A673 (cell line): ENCODE data around the gene NEDD4L. TPM values are rescaled to one million over a fixed set of nuclear protein-coding genes. Genes with fewer than 3 reads are reported as not detected.

Experiments used
- BruUV-seq: library from RNA; stranded (reverse); fragments of 400-500 nt; replicated peaks from 2 replicates; lab custom pipeline; 2021; lab: Mats Ljungman, UMichigan
- CTCF ChIA-PET: fragments of 300-600 bp; sonication (Branson Sonifier 250); formaldehyde crosslinking; loops from one replicate; lab custom pipeline; 2022; ENCODE audit warnings: antibody characterized with exemption; lab: Charles Lee
- POLR2A ChIA-PET: fragments of 300-600 bp; sonication (Branson Sonifier 250); formaldehyde crosslinking; loops from one replicate; lab custom pipeline; 2022; ENCODE audit warnings: antibody characterized with exemption; ENCODE audit not compliant: low non-redundant PET; lab: Charles Lee
- DNase-seq: peaks from one replicate; pipeline ENCODE4 v3.0.0-alpha.2; 2015; ENCODE audit warnings: low spot score
- H3K27ac ChIP-seq: fragments of 200-600 bp; sonication (generic); 2 replicates; pipeline ENCODE4 v1.5.1; 2016; ENCODE audit warnings: mixed run types, low read depth, mild to moderate bottlenecking, mixed read lengths, antibody characterized with exemption, low read length; ENCODE audit not compliant: poor library complexity, severe bottlenecking
- H3K27me3 ChIP-seq: fragments of 200-600 bp; sonication (generic); replicated peaks from 2 replicates; pipeline ENCODE4 v1.6.1; 2017; ENCODE audit warnings: mixed run types, low read depth, mild to moderate bottlenecking, mixed read lengths, antibody characterized with exemption, low read length; ENCODE audit not compliant: insufficient read depth, poor library complexity
- H3K36me3 ChIP-seq: fragments of 200-600 bp; sonication (generic); 2 replicates; pipeline ENCODE4 v1.6.1; 2016; ENCODE audit warnings: mixed run types, mild to moderate bottlenecking, mixed read lengths, antibody characterized with exemption, low read length; ENCODE audit not compliant: insufficient read depth, poor library complexity, severe bottlenecking
- H3K4me1 ChIP-seq: fragments of 200-600 bp; sonication (generic); 2 replicates; pipeline ENCODE4 v1.6.1; 2017; ENCODE audit warnings: mixed run types, mild to moderate bottlenecking, mixed read lengths, antibody characterized with exemption, low read length; ENCODE audit not compliant: insufficient read depth, poor library complexity, severe bottlenecking
- H3K4me3 ChIP-seq: fragments of 200-600 bp; sonication (generic); 2 replicates; pipeline ENCODE4 v1.5.1; 2016; ENCODE audit warnings: low read depth, mixed run types, mild to moderate bottlenecking, mixed read lengths, low read length; ENCODE audit not compliant: poor library complexity, severe bottlenecking
- H3K9me3 ChIP-seq: fragments of 200-600 bp; sonication (generic); 2 replicates; pipeline ENCODE4 v1.6.1; 2016; ENCODE audit warnings: mixed run types, low read depth, mild to moderate bottlenecking, mixed read lengths, antibody characterized with exemption, low read length; ENCODE audit not compliant: poor library complexity, severe bottlenecking
- EZH2 ChIP-seq: fragments of 200-600 bp; sonication (generic); IDR thresholded peaks from 2 replicates; pipeline ENCODE4 v1.6.1; 2017; ENCODE audit warnings: borderline replicate concordance, low read depth, mild to moderate bottlenecking, mixed read lengths, antibody characterized with exemption, low read length; ENCODE audit not compliant: poor library complexity, severe bottlenecking
- intact Hi-C: fragments of 100-400 bp; cut with micrococcal nuclease; formaldehyde crosslinking; loops from one replicate; pipeline ENCODE4 v1.10.0; 2022; ENCODE audit not compliant: unreplicated experiment
- total RNA-seq: library from RNA; stranded (reverse); gene quantifications from 2 replicates; pipeline ENCODE4 v1.2.3, GENCODE V29; 2021
- TF ChIP-seq, protein P1 (sequence below): fragments of 300-800, 200-600 bp; sonication (generic); conservative IDR thresholded peaks from 2 replicates; pipeline ENCODE4 v1.5.1; 2017; ENCODE audit warnings: low read depth, mild to moderate bottlenecking, antibody characterized with exemption, low read length, moderate library complexity, mixed read lengths

Gene NEDD4L
- total RNA-seq, 1 experiment from 2014 or later: 15.3 TPM

- ChIA-PET CTCF (no interaction called here), POLR2A (interaction anchor here (0.7 kb wide), 1 partner anchor 11 kb away, joined by 21 read pairs; no protein-coding TSS in a partner anchor)
- Histone ChIP-seq H3K4me3 (no peak overlapping the region), H3K4me1 (no peaks in the 10 kb centered on the region), H3K27me3 (no peaks in the 10 kb centered on the region), H3K27ac (no peak overlapping the region), H3K9me3 (no peaks in the 10 kb centered on the region), H3K36me3 (no peaks in the 10 kb centered on the region)
- DNase-seq: no peak
- TF ChIP-seq, protein P1, sequence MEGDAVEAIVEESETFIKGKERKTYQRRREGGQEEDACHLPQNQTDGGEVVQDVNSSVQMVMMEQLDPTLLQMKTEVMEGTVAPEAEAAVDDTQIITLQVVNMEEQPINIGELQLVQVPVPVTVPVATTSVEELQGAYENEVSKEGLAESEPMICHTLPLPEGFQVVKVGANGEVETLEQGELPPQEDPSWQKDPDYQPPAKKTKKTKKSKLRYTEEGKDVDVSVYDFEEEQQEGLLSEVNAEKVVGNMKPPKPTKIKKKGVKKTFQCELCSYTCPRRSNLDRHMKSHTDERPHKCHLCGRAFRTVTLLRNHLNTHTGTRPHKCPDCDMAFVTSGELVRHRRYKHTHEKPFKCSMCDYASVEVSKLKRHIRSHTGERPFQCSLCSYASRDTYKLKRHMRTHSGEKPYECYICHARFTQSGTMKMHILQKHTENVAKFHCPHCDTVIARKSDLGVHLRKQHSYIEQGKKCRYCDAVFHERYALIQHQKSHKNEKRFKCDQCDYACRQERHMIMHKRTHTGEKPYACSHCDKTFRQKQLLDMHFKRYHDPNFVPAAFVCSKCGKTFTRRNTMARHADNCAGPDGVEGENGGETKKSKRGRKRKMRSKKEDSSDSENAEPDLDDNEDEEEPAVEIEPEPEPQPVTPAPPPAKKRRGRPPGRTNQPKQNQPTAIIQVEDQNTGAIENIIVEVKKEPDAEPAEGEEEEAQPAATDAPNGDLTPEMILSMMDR: no peak
- no TSS peak for BruUV-seq
- intact Hi-C loops: no loop called here
Observed at GRCh38 chr18:58230438-58231179, 186.6 kb downstream of the NEDD4L start.

GRCh38 chr18:58231930-58232329, 187.9 kb downstream of the NEDD4L start:
- intact Hi-C loops: no loop called here
- no peaks in the 10 kb centered on the region for H3K36me3 ChIP-seq
- H3K27me3 ChIP-seq: no peaks in the 10 kb centered on the region
- H3K4me1 ChIP-seq: no peaks in the 10 kb centered on the region
- H3K9me3 ChIP-seq: no peaks in the 10 kb centered on the region
- H3K27ac ChIP-seq: no peak overlapping the region
- no peak for TF ChIP-seq EZH2
- TF ChIP-seq, protein P1: peak; percentile 38
- ChIA-PET CTCF (no interaction called here), POLR2A (no interaction called here)
- no peak overlapping the region for H3K4me3 ChIP-seq
- no TSS peak for BruUV-seq
- no peak for DNase-seq

- TF ChIP-seq, protein P1: no peak
- TF ChIP-seq EZH2: no peak
- POLR2A ChIA-PET: no interaction called here
- BruUV-seq: no TSS peak
Observed at GRCh38 chr18:58232668-58233067, 188.6 kb downstream of the NEDD4L start.

More at GRCh38 chr18:58232668-58233067, 188.6 kb downstream of the NEDD4L start:
- DNase-seq: no peak
- CTCF ChIA-PET: no interaction called here
- Histone ChIP-seq H3K9me3 (no peaks in the 10 kb centered on the region), H3K27me3 (no peaks in the 10 kb centered on the region), H3K4me3 (no peak overlapping the region), H3K36me3 (no peaks in the 10 kb centered on the region), H3K27ac (no peak overlapping the region), H3K4me1 (no peaks in the 10 kb centered on the region)
- intact Hi-C loops: no loop called here
